Uterus (tissue), 2 donors: Measurements from ENCODE around the gene NSL1.

ENCODE experiments used
- POLR2A ChIP-seq, 2 donors: fragments of 450-650 bp; IDR thresholded peaks; one replicate each; pipeline ENCODE4 v1.6.1; 2016; ENCODE audit warnings: antibody characterized with exemption in 2 of 2, mild to moderate bottlenecking in 1 of 2, moderate library complexity in 1 of 2
- TF ChIP-seq, protein P1 (sequence below), 4 experiments: fragments of 200-600 bp in 2 of 4; fragments of 450-650 bp in 2 of 4; sonication (generic) in 2 of 4; IDR thresholded peaks; one replicate each; pipeline ENCODE4 v1.5.1; 2016 to 2019; ENCODE audit warnings: antibody characterized with exemption in 4 of 4, mild to moderate bottlenecking in 2 of 4, moderate library complexity in 1 of 4

DNA sequence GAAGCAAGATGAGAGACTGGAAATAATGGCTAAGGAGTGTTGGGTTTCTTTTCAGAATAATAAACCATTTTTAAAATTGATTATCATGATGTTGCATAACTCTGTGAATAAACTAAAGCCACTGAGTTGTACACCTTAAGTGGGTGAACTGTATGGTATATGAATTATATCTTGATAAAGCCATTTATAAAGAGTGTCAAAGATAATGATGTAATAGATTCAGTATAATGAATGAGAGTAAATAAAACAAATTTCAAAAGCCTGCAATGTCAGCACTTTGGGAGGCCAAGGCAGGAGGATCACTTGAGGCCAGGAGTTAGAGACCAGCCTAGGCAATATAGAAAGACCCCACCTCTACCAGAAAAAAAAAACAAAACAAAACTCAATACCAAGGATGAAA is 16.3 kb downstream of the NSL1 start:
- TF ChIP-seq, protein P1, sequence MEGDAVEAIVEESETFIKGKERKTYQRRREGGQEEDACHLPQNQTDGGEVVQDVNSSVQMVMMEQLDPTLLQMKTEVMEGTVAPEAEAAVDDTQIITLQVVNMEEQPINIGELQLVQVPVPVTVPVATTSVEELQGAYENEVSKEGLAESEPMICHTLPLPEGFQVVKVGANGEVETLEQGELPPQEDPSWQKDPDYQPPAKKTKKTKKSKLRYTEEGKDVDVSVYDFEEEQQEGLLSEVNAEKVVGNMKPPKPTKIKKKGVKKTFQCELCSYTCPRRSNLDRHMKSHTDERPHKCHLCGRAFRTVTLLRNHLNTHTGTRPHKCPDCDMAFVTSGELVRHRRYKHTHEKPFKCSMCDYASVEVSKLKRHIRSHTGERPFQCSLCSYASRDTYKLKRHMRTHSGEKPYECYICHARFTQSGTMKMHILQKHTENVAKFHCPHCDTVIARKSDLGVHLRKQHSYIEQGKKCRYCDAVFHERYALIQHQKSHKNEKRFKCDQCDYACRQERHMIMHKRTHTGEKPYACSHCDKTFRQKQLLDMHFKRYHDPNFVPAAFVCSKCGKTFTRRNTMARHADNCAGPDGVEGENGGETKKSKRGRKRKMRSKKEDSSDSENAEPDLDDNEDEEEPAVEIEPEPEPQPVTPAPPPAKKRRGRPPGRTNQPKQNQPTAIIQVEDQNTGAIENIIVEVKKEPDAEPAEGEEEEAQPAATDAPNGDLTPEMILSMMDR (IDR thresholded peaks at IDR 0.05), result no peak
- TF ChIP-seq POLR2A (IDR thresholded peaks at IDR 0.05), result no peak
